Measurements from ENCODE around the gene CTNND2.

CTNND2 gene

GRCh38 chr5:11212706-11213105 is 691.5 kb downstream of the CTNND2 start:
- no peak for DNase-seq (ENCODE audit: extremely low read depth in 1 of 2, low read depth in 1 of 2)

- no peak for DNase-seq (ENCODE audit: extremely low read depth in 1 of 2, low read depth in 1 of 2)
Observed at GRCh38 chr5:11197726-11198125, 706.5 kb downstream of the CTNND2 start.

- DNase-seq (ENCODE audit: extremely low read depth in 1 of 2, low read depth in 1 of 2) = no peak
Observed at GRCh38 chr5:11191673-11192072, 712.6 kb downstream of the CTNND2 start.

GRCh38 chr5:11182441-11183080 is 721.7 kb downstream of the CTNND2 start:
- DNase-seq (ENCODE audit: extremely low read depth in 1 of 2, low read depth in 1 of 2) = no peak

GRCh38 chr5:11181940-11182339 is 722.3 kb downstream of the CTNND2 start:
- no peak for DNase-seq (ENCODE audit: extremely low read depth in 1 of 2, low read depth in 1 of 2)

GRCh38 chr5:11180890-11181289 is 723.4 kb downstream of the CTNND2 start:
- no peak for DNase-seq (ENCODE audit: extremely low read depth in 1 of 2, low read depth in 1 of 2)

- no peak for DNase-seq (ENCODE audit: extremely low read depth in 1 of 2, low read depth in 1 of 2)
Observed at GRCh38 chr5:11177999-11178711, 726.1 kb downstream of the CTNND2 start.

GRCh38 chr5:11174591-11174990 is 729.7 kb downstream of the CTNND2 start:
- DNase-seq (ENCODE audit: extremely low read depth in 1 of 2, low read depth in 1 of 2) = no peak

- no peak for DNase-seq (ENCODE audit: extremely low read depth in 1 of 2, low read depth in 1 of 2)
Observed at GRCh38 chr5:11172484-11172883, 731.8 kb downstream of the CTNND2 start.

- no peak for DNase-seq (ENCODE audit: extremely low read depth in 1 of 2, low read depth in 1 of 2)
Observed at GRCh38 chr5:11171236-11171635, 733.0 kb downstream of the CTNND2 start.

GRCh38 chr5:11166923-11167322 is 737.3 kb downstream of the CTNND2 start:
- DNase-seq (ENCODE audit: extremely low read depth in 1 of 2, low read depth in 1 of 2) = no peak

GRCh38 chr5:11164531-11165294 is 739.5 kb downstream of the CTNND2 start:
- no peak for DNase-seq (ENCODE audit: extremely low read depth in 1 of 2, low read depth in 1 of 2)

GRCh38 chr5:11157132-11157531 is 747.1 kb downstream of the CTNND2 start:
- no peak for DNase-seq (ENCODE audit: extremely low read depth in 1 of 2, low read depth in 1 of 2)

- DNase-seq (ENCODE audit: extremely low read depth in 1 of 2, low read depth in 1 of 2) = no peak
Observed at GRCh38 chr5:11153670-11154382, 750.4 kb downstream of the CTNND2 start.

GRCh38 chr5:11152368-11152767 is 751.9 kb downstream of the CTNND2 start:
- no peak for DNase-seq (ENCODE audit: extremely low read depth in 1 of 2, low read depth in 1 of 2)

- DNase-seq (ENCODE audit: extremely low read depth in 1 of 2, low read depth in 1 of 2) = no peak
Observed at GRCh38 chr5:11150976-11151375, 753.3 kb downstream of the CTNND2 start.

GRCh38 chr5:11148810-11149539 is 755.3 kb downstream of the CTNND2 start:
- DNase-seq (ENCODE audit: extremely low read depth in 1 of 2, low read depth in 1 of 2) = no peak

- DNase-seq (ENCODE audit: extremely low read depth in 1 of 2, low read depth in 1 of 2) = no peak
Observed at GRCh38 chr5:11146171-11146570, 758.1 kb downstream of the CTNND2 start.

- DNase-seq (ENCODE audit: extremely low read depth in 1 of 2, low read depth in 1 of 2) = peak in 1 of 2 donors; percentile 71
Observed at GRCh38 chr5:11143456-11144267, 760.6 kb downstream of the CTNND2 start.
